DOHH2 (cell line): ENCODE data around the gene TOGARAM1.

Experiments
- H3F3A ChIP-seq: fragments of 200-600 bp; sonication (generic), shearing (Covaris generic); 2 replicates; pipeline ENCODE4 v1.6.0; 2016; ENCODE audit warnings: antibody characterized with exemption, mild to moderate bottlenecking; ENCODE audit not compliant: control insufficient read depth, insufficient read depth
- H3K27ac ChIP-seq: fragments of 200-600 bp; sonication (generic); 2 replicates; pipeline ENCODE4 v1.5.1; 2014; ENCODE audit warnings: low read depth, mild to moderate bottlenecking, low read length, moderate library complexity
- H3K27me3 ChIP-seq: fragments of 200-600 bp; sonication (generic); 2 replicates; pipeline ENCODE4 v1.6.1; 2014; ENCODE audit warnings: mild to moderate bottlenecking, low read length, mixed read lengths; ENCODE audit not compliant: control insufficient read depth
- H3K36me3 ChIP-seq: fragments of 200-600 bp; sonication (generic); 2 replicates; pipeline ENCODE4 v1.6.1; 2014; ENCODE audit warnings: mild to moderate bottlenecking, low read length, moderate library complexity, mixed read lengths; ENCODE audit not compliant: control insufficient read depth
- H3K4me1 ChIP-seq: fragments of 200-600 bp; sonication (generic); 2 replicates; pipeline ENCODE4 v1.6.1; 2014; ENCODE audit warnings: mild to moderate bottlenecking, low read length, mixed read lengths; ENCODE audit not compliant: control insufficient read depth
- H3K4me2 ChIP-seq: fragments of 200-600 bp; sonication (generic); 2 replicates; pipeline ENCODE4 v1.6.0; 2014; ENCODE audit warnings: mild to moderate bottlenecking, low read length, moderate library complexity
- H3K4me3 ChIP-seq: fragments of 200-600 bp; sonication (generic); 2 replicates; pipeline ENCODE4 v1.5.1; 2014; ENCODE audit warnings: mild to moderate bottlenecking, low read length, mixed read lengths
- H3K79me2 ChIP-seq: fragments of 200-600 bp; sonication (generic); 2 replicates; pipeline ENCODE4 v1.6.1; 2014; ENCODE audit warnings: mild to moderate bottlenecking, low read length, mixed read lengths; ENCODE audit not compliant: control insufficient read depth
- H3K9me2 ChIP-seq: fragments of 200-600 bp; sonication (generic); replicated peaks from 2 replicates; pipeline ENCODE4 v1.6.1; 2014; ENCODE audit warnings: mild to moderate bottlenecking, low read length, mixed read lengths; ENCODE audit not compliant: control insufficient read depth
- H3K9me3 ChIP-seq: fragments of 200-600 bp; sonication (generic); 2 replicates; pipeline ENCODE4 v1.6.1; 2014; ENCODE audit warnings: antibody characterized with exemption, low read length, mixed read lengths; ENCODE audit not compliant: control insufficient read depth, insufficient read depth
- H4K20me1 ChIP-seq: fragments of 200-600 bp; sonication (generic); 2 replicates; pipeline ENCODE4 v1.6.0; 2014; ENCODE audit warnings: low read depth, mild to moderate bottlenecking, antibody characterized with exemption, low read length, moderate library complexity; ENCODE audit not compliant: control insufficient read depth, insufficient read depth
- EZH2phosphoT487 ChIP-seq: fragments of 200-600 bp; sonication (generic); IDR thresholded peaks from 2 replicates; pipeline ENCODE4 v1.6.1; 2017; ENCODE audit warnings: borderline replicate concordance, mild to moderate bottlenecking, antibody characterized with exemption, low read length, moderate library complexity, mixed read lengths
- TF ChIP-seq, protein P1 (sequence below): fragments of 200-600 bp; sonication (generic); IDR thresholded peaks from one replicate; pipeline ENCODE4 v1.5.1; 2014; ENCODE audit warnings: antibody characterized with exemption, mild to moderate bottlenecking, low read depth, low read length; ENCODE audit not compliant: poor library complexity, severe bottlenecking

Gene TOGARAM1

DNA sequence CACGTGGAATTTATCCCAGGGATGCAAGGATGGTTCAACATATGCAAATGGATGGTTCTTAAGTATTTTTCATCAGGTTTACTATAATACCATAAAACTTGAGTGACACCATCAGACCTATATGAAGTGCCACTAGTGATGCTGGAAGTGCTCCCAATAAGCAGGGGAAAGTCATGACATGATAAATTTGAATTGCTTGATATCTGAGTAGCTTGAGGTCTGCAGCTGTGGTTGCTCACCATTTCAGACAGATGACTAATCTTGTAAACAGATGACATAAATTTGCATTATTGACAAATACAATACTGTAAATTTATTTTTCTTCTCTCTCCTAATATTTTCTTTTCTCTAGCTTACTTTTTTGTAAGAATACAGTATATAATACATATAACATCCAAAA is 108.2 kb downstream of the TOGARAM1 start:
- no peaks in the 10 kb centered on the region for H4K20me1 ChIP-seq
- no peaks in the 10 kb centered on the region for H3K79me2 ChIP-seq
- no peaks in the 10 kb centered on the region for H3K4me1 ChIP-seq
- H3K27ac ChIP-seq: no peak overlapping the region
- H3K27me3 ChIP-seq: no peaks in the 10 kb centered on the region
- H3K36me3 ChIP-seq: peaks cover 5% of the 10 kb centered on the region; the same call in 1 of the 2 replicates
- no peaks in the 10 kb centered on the region for H3K9me2 ChIP-seq
- H3F3A ChIP-seq: no peaks in the 10 kb centered on the region
- no peak overlapping the region for H3K4me3 ChIP-seq
- no peaks in the 10 kb centered on the region for H3K9me3 ChIP-seq
- no peak for TF ChIP-seq EZH2phosphoT487
- TF ChIP-seq, protein P1, sequence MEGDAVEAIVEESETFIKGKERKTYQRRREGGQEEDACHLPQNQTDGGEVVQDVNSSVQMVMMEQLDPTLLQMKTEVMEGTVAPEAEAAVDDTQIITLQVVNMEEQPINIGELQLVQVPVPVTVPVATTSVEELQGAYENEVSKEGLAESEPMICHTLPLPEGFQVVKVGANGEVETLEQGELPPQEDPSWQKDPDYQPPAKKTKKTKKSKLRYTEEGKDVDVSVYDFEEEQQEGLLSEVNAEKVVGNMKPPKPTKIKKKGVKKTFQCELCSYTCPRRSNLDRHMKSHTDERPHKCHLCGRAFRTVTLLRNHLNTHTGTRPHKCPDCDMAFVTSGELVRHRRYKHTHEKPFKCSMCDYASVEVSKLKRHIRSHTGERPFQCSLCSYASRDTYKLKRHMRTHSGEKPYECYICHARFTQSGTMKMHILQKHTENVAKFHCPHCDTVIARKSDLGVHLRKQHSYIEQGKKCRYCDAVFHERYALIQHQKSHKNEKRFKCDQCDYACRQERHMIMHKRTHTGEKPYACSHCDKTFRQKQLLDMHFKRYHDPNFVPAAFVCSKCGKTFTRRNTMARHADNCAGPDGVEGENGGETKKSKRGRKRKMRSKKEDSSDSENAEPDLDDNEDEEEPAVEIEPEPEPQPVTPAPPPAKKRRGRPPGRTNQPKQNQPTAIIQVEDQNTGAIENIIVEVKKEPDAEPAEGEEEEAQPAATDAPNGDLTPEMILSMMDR: no peak
- no peak overlapping the region for H3K4me2 ChIP-seq

DNA sequence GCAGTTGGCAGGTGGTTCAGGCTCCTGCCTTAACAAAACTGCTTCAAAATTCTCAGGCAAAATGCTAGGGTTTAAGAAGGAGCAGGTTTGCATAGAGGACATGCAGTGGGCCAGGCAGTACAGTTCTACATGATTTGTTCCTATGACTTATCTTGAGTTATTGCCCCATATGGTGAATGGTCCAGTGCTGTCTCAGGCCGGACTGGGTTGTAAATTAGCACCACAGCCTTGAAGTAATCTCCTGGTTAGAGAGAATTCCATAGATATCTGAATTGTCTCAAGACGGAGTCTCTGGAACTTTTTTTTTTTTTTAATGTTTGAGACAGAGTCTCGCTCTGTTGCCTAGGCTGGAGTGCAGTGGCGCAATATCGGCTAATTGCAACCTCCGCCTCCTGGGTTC is 110.1 kb downstream of the TOGARAM1 start:
- TF ChIP-seq, protein P1: no peak
- no peak for TF ChIP-seq EZH2phosphoT487
- Histone ChIP-seq H3K27ac (no peak overlapping the region), H3K79me2 (no peaks in the 10 kb centered on the region), H3K4me2 (no peak overlapping the region), H3K4me3 (no peak overlapping the region), H3K4me1 (no peaks in the 10 kb centered on the region), H4K20me1 (no peaks in the 10 kb centered on the region), H3F3A (no peaks in the 10 kb centered on the region), H3K27me3 (no peaks in the 10 kb centered on the region), H3K9me3 (no peaks in the 10 kb centered on the region), H3K36me3 (peaks cover 5% of the 10 kb centered on the region; the same call in 1 of the 2 replicates), H3K9me2 (no peaks in the 10 kb centered on the region)

DNA sequence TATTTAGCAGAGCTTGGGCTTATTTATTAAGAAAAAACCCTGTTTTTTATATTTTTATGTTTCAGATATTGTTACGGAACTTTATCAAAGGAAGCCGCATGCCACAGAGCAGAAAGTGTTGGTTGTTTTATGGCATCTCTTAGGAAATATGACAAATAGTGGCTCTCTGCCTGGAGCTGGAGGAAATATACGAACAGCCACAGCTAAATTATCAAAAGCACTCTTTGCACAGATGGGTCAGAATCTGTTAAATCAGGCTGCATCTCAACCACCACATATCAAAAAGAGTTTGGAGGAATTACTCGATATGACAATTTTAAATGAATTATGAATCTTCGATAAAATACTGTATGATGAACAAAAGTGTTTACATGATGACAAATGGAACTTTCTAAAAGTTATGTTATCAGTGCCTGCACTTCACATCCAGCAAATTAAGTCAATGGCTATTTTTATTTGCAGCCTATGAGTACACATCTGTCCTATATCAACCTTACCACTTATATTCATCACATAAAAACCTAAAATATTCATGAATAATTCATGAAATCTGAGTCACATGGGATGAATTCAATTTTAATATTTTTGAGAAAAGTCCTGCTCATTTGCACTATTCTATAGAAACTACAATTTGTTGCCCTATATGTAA is 111.4 kb downstream of the TOGARAM1 start:
- no peak overlapping the region for H3K27ac ChIP-seq
- no peaks in the 10 kb centered on the region for H3K79me2 ChIP-seq
- no peak overlapping the region for H3K4me2 ChIP-seq
- H3K36me3 ChIP-seq: peaks cover 5% of the 10 kb centered on the region; the same call in 1 of the 2 replicates
- H3K9me2 ChIP-seq: no peaks in the 10 kb centered on the region
- TF ChIP-seq EZH2phosphoT487: no peak
- TF ChIP-seq, protein P1: no peak
- H3K4me3 ChIP-seq: no peak overlapping the region
- H3F3A ChIP-seq: no peaks in the 10 kb centered on the region
- no peaks in the 10 kb centered on the region for H3K9me3 ChIP-seq
- no peaks in the 10 kb centered on the region for H4K20me1 ChIP-seq
- H3K4me1 ChIP-seq: no peaks in the 10 kb centered on the region
- no peaks in the 10 kb centered on the region for H3K27me3 ChIP-seq
